Natural killer cell (primary cell): ENCODE results near the gene RARA. TPM values are rescaled to one million over a fixed set of nuclear protein-coding genes. Genes with fewer than 3 reads are reported as not detected.
A peak's percentile ranks its signal among the peaks of the same experiment; 100 is the strongest.
"Not testable (repeated sequence)": the region's sequence is repeated elsewhere in the genome, so short reads cannot be mapped to it uniquely, and the experiment has no call there.

Experiments used
- ATAC-seq, 3 donors: fragments of 150-1000 bp in 2 of 3; fragments of 200-7000 bp in 1 of 3; cut with Tn5 transposase; 1 replicate in 1 of 3; 2 replicates in 2 of 3; pipeline ENCODE4 v1.10.0; 2021; ENCODE audit warnings: mild to moderate bottlenecking in 2 of 3, moderate library complexity in 2 of 3
- DNase-seq, 2 donors: peaks; one replicate each; pipeline versions ENCODE4 v3.0.0 to v3.0.0-alpha.2; 2013 to 2021; ENCODE audit warnings: mixed read lengths in 1 of 2
- H3K27ac ChIP-seq: one replicate; pipeline ENCODE4 v1.5.1; 2013; ENCODE audit warnings: mild to moderate bottlenecking, low read length
- H3K27me3 ChIP-seq: one replicate; pipeline ENCODE4 v1.6.1; 2013; ENCODE audit warnings: low read length; ENCODE audit not compliant: control insufficient read depth, insufficient read depth
- H3K36me3 ChIP-seq: one replicate; pipeline ENCODE4 v1.6.1; 2013; ENCODE audit warnings: low read length; ENCODE audit not compliant: control insufficient read depth, insufficient read depth
- H3K4me1 ChIP-seq: one replicate; pipeline ENCODE4 v1.6.1; 2013; ENCODE audit warnings: low read length; ENCODE audit not compliant: control insufficient read depth, insufficient read depth
- H3K4me3 ChIP-seq: one replicate; pipeline ENCODE4 v1.5.1; 2013; ENCODE audit warnings: low read length
- H3K9me3 ChIP-seq: one replicate; pipeline ENCODE4 v1.6.1; 2013; ENCODE audit warnings: low read length; ENCODE audit not compliant: control insufficient read depth, insufficient read depth
- H3K27ac Mint-ChIP-seq, 2 donors: one replicate each; pipeline ENCODE4 v1.8.0; 2022; ENCODE audit warnings: mild to moderate bottlenecking in 2 of 2, mixed read lengths in 2 of 2, moderate library complexity in 1 of 2
- H3K27me3 Mint-ChIP-seq, 2 donors: one replicate each; pipeline ENCODE4 v1.8.0; 2022; ENCODE audit warnings: low read depth in 2 of 2, mixed read lengths in 2 of 2
- H3K36me3 Mint-ChIP-seq: one replicate; pipeline ENCODE4 v1.8.0; 2022; ENCODE audit warnings: mixed read lengths
- H3K4me1 Mint-ChIP-seq, 2 donors: one replicate each; pipeline ENCODE4 v1.8.0; 2022; ENCODE audit warnings: mixed read lengths in 2 of 2
- H3K4me3 Mint-ChIP-seq: one replicate; pipeline ENCODE4 v1.8.0; 2022; ENCODE audit warnings: mild to moderate bottlenecking, moderate library complexity, mixed read lengths
- H3K9me3 Mint-ChIP-seq, 2 donors: one replicate each; pipeline ENCODE4 v1.8.0; 2022; ENCODE audit warnings: mixed read lengths in 2 of 2
- WGBS: methylation state at CpG from one replicate; pipeline ENCODE4 v1.1.7; 2013; ENCODE audit warnings: missing lambda C conversion rate; ENCODE audit not compliant: insufficient coverage; 5-methylcytosine and 5-hydroxymethylcytosine counted together
- intact Hi-C: fragments of 100-400 bp; cut with micrococcal nuclease; formaldehyde crosslinking; loops from one replicate; pipeline ENCODE4 v1.14.2; 2022
- total RNA-seq, 4 donors: library from RNA; stranded (reverse); fragments of 120-200 nt in 1 of 4; gene quantifications; one replicate each; pipeline versions ENCODE4 v1.2.3 to v1.2.4, GENCODE V29; 2013 to 2022
- TF ChIP-seq, protein P1 (sequence below): fragments of 200-600 bp; IDR thresholded peaks from one replicate; pipeline ENCODE4 v1.8.0; 2022; ENCODE audit warnings: antibody characterized with exemption

The RARA gene
- total RNA-seq, 3 donors from 2014 or later (not counting 1 experiment from before 2014, with no cell fraction given), result 75.9 to 94.6 (median 79.1) TPM

DNA sequence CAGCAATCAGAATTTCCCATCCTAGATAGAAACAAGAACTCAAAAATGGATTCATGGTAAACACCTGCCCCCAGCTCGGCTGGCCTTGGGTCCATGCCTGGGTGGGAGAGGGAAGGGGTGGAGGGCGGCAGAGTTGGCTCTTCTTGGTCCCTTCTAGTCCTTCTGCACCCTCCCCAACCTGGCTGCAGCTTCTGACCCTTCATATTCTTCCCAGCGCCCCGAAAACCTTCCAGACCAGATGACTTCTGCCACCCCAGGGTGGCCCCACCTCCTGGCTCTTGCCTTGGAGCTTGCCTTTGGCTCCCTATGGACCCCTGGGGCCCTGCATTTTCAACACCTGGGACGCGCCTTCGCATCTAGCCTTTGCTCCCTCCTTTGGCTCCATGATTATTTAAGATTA, 60.9 kb downstream of the RARA start:
- no peaks in the 10 kb centered on the region for H3K4me1 ChIP-seq
- no peaks in the 10 kb centered on the region for H3K27me3 ChIP-seq
- WGBS, result 95% methylated on average over 5 of the region's 7 CpGs
- intact Hi-C loops, result no loop called here
- Mint-ChIP-seq H3K4me3 (no peak overlapping the region), H3K36me3 (no peaks in the 10 kb centered on the region), H3K27me3 (peaks cover 0 to 4% of the 10 kb centered on the region in 2 donors), H3K9me3 (no peaks in the 10 kb centered on the region), H3K27ac (no peak overlapping the region), H3K4me1 (peaks cover 4 to 5% of the 10 kb centered on the region in 2 donors)
- no peaks in the 10 kb centered on the region for H3K9me3 ChIP-seq
- TF ChIP-seq, protein P1, sequence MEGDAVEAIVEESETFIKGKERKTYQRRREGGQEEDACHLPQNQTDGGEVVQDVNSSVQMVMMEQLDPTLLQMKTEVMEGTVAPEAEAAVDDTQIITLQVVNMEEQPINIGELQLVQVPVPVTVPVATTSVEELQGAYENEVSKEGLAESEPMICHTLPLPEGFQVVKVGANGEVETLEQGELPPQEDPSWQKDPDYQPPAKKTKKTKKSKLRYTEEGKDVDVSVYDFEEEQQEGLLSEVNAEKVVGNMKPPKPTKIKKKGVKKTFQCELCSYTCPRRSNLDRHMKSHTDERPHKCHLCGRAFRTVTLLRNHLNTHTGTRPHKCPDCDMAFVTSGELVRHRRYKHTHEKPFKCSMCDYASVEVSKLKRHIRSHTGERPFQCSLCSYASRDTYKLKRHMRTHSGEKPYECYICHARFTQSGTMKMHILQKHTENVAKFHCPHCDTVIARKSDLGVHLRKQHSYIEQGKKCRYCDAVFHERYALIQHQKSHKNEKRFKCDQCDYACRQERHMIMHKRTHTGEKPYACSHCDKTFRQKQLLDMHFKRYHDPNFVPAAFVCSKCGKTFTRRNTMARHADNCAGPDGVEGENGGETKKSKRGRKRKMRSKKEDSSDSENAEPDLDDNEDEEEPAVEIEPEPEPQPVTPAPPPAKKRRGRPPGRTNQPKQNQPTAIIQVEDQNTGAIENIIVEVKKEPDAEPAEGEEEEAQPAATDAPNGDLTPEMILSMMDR, result no peak
- H3K27ac ChIP-seq, result no peak overlapping the region
- H3K4me3 ChIP-seq, result no peak overlapping the region
- H3K36me3 ChIP-seq, result no peaks in the 10 kb centered on the region
- ATAC-seq (no peak), DNase-seq (no peak)

DNA sequence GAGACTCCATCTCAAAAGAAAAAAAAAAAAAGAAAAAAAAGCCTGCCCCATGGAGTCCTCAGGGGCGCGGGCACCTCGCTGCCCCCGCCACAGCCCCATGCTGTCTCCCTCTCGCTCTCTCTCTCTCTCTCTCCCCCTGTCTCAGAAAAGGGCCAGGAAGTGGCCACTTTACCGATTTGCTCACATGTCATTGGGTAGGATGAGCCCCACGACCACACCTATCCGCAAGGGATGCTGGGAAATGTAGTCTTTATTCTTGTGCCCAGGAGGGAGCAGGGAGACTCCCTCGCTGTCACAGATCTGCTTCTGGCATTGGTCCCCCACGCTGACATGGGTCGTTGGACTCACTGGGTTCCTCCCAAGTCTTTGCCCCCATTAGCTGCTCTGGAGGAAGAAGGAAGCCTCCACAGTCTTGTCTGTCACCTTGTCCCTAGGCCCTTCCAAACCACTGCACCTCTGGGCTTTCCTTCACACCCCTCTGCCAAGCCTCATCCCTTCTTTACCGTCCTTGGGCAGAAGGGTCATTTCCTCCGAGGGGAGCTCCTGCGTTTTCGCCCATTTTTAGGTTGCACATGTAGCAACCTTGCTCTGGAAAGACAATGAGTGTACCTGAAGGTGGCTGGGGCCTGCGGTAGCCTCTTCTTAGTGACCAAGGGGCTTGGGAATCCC, 62.4 kb downstream of the RARA start:
- intact Hi-C loops, result no loop called here
- H3K4me3 ChIP-seq, result no peak overlapping the region
- 84% methylated on average over 16 of the region's 16 CpGs for WGBS
- Mint-ChIP-seq H3K36me3 (no peaks in the 10 kb centered on the region), H3K27me3 (peaks cover 0 to 4% of the 10 kb centered on the region in 2 donors), H3K9me3 (no peaks in the 10 kb centered on the region), H3K4me3 (no peak overlapping the region), H3K27ac (no peak overlapping the region), H3K4me1 (peaks cover 4 to 5% of the 10 kb centered on the region in 2 donors)
- no peaks in the 10 kb centered on the region for H3K4me1 ChIP-seq
- no peaks in the 10 kb centered on the region for H3K9me3 ChIP-seq
- H3K36me3 ChIP-seq, result no peaks in the 10 kb centered on the region
- TF ChIP-seq, protein P1, result no peak
- no peaks in the 10 kb centered on the region for H3K27me3 ChIP-seq
- peak in 1 of 2 donors; percentile 63 for DNase-seq
- H3K27ac ChIP-seq, result no peak overlapping the region
- ATAC-seq, result peak in 2 of 3 donors; percentile 62 to 77

- intact Hi-C loops, result no loop called here
- 96% methylated on average over 2 of the region's 2 CpGs for WGBS
- H3K36me3 ChIP-seq, result no peaks in the 10 kb centered on the region
- peaks cover 4 to 6% of the 10 kb centered on the region in 2 donors for H3K27me3 Mint-ChIP-seq
- no peaks in the 10 kb centered on the region for H3K4me1 ChIP-seq
- TF ChIP-seq, protein P1, result no peak
- no peak overlapping the region for H3K27ac Mint-ChIP-seq
- H3K4me3 Mint-ChIP-seq, result no peak overlapping the region
- no peaks in the 10 kb centered on the region for H3K36me3 Mint-ChIP-seq
- no peaks in the 10 kb centered on the region for H3K27me3 ChIP-seq
- no peak overlapping the region for H3K4me3 ChIP-seq
- no peaks in the 10 kb centered on the region for H3K9me3 Mint-ChIP-seq
- H3K27ac ChIP-seq, result no peak overlapping the region
- no peaks in the 10 kb centered on the region for H3K9me3 ChIP-seq
- ATAC-seq (no peak), DNase-seq (no peak)
- peaks cover 9% of the 10 kb centered on the region in 2 donors for H3K4me1 Mint-ChIP-seq
Observed at GRCh38 chr17:40372031-40372430, 63.1 kb downstream of the RARA start.

- DNase-seq, ATAC-seq, H3K27ac ChIP-seq, H3K27me3 Mint-ChIP-seq, H3K9me3 ChIP-seq, H3K36me3 ChIP-seq, H3K27ac Mint-ChIP-seq, intact Hi-C loops, H3K4me1 ChIP-seq, H3K4me3 Mint-ChIP-seq, H3K4me3 ChIP-seq, H3K27me3 ChIP-seq, H3K9me3 Mint-ChIP-seq, H3K36me3 Mint-ChIP-seq: not testable (repeated sequence)
- 55% methylated on average over 4 of the region's 4 CpGs for WGBS
- H3K4me1 Mint-ChIP-seq, result peaks cover 10 to 11% of the 10 kb centered on the region in 2 donors
Observed at GRCh38 chr17:40372644-40373043, 63.7 kb downstream of the RARA start.
